Effector memory CD4-positive, alpha-beta T cell (primary cell): ENCODE measurements around the gene RPS6KA3.

Experiments
- DNase-seq, 3 donors: peaks; one replicate each; pipeline ENCODE4 v3.0.0-alpha.2; 2020
- H3K27ac ChIP-seq: 2 replicates; pipeline ENCODE4 v1.7.0; 2013; ENCODE audit warnings: mild to moderate bottlenecking, low read length, moderate library complexity; ENCODE audit not compliant: insufficient read depth, poor library complexity, severe bottlenecking
- H3K27me3 ChIP-seq: replicated peaks from 2 replicates; pipeline ENCODE4 v1.7.0; 2013; ENCODE audit warnings: mild to moderate bottlenecking, low read length; ENCODE audit not compliant: insufficient read depth, control insufficient read depth, poor library complexity, severe bottlenecking
- H3K36me3 ChIP-seq: 2 replicates; pipeline ENCODE4 v1.7.0; 2013; ENCODE audit warnings: mild to moderate bottlenecking, low read length, moderate library complexity; ENCODE audit not compliant: control insufficient read depth, insufficient read depth
- H3K4me1 ChIP-seq: 2 replicates; pipeline ENCODE4 v1.7.0; 2013; ENCODE audit warnings: low read length, mild to moderate bottlenecking; ENCODE audit not compliant: control insufficient read depth, insufficient read depth, poor library complexity, severe bottlenecking
- H3K4me3 ChIP-seq: 2 replicates; pipeline ENCODE4 v1.7.0; 2013; ENCODE audit warnings: low read length, low read depth, mild to moderate bottlenecking; ENCODE audit not compliant: insufficient read depth, poor library complexity, severe bottlenecking
- H3K9me3 ChIP-seq: 2 replicates; pipeline ENCODE4 v1.7.0; 2013; ENCODE audit warnings: mild to moderate bottlenecking, low read length, moderate library complexity; ENCODE audit not compliant: control insufficient read depth
- total RNA-seq, 3 donors: gene quantifications; one replicate each; lab custom pipeline; 2026; lab: John Stamatoyannopoulos, UW

Gene RPS6KA3
- 281 to 361 (median 320) reads per million in 3 donors for total RNA-seq

GRCh38 chrX:20266810-20267606 is at the start of gene RPS6KA3:
Gene RPS6KA3, minus strand, starts transcription at chrX:20266909. Its CDS starts 277 bp downstream, at chrX:20266632.
- no peaks in the 10 kb centered on the region for H3K36me3 ChIP-seq
- H3K4me1 ChIP-seq, result no peaks in the 10 kb centered on the region
- no peaks in the 10 kb centered on the region for H3K9me3 ChIP-seq
- H3K4me3 ChIP-seq, result peak within 1 kb of the TSS; percentile 84
- H3K27ac ChIP-seq, result peak within 1 kb of the TSS; percentile 88
- H3K27me3 ChIP-seq, result no peaks in the 10 kb centered on the region
- peak; percentile 84 to 90 (median 89) for DNase-seq

- Histone ChIP-seq H3K36me3 (no peaks in the 10 kb centered on the region), H3K27ac (no peak overlapping the region), H3K4me3 (no peak overlapping the region), H3K27me3 (no peaks in the 10 kb centered on the region), H3K4me1 (no peaks in the 10 kb centered on the region), H3K9me3 (no peaks in the 10 kb centered on the region)
- no peak for DNase-seq
These were observed 48.4 kb upstream of the RPS6KA3 start for GRCh38 chrX:20315140-20315539.

GRCh38 chrX:20313899-20314298 is 47.2 kb upstream of the RPS6KA3 start:
- no peaks in the 10 kb centered on the region for H3K4me1 ChIP-seq
- DNase-seq, result no peak

DNA sequence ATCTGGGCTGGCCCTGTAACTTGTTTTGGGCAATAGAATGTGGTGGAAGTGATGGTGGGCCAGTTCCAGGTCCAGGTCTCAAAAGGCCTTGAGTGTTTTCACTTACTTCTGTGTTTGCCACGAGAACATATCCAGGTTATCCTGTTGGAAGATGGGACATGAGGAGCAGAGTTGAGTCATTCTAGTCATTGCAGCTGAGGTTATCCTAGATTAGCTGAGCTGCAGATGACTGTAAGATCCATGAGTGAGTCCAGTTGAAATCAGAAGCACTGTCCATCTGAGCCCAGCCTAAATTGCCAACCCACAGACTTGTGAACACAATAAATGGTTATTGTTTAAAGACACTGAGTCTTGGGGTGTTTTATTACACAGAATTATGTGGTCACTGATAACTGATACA is 45.3 kb upstream of the RPS6KA3 start:
- Histone ChIP-seq H3K36me3 (no peaks in the 10 kb centered on the region), H3K27ac (no peak overlapping the region), H3K4me3 (no peak overlapping the region), H3K9me3 (no peaks in the 10 kb centered on the region), H3K4me1 (no peaks in the 10 kb centered on the region), H3K27me3 (no peaks in the 10 kb centered on the region)
- no peak for DNase-seq

More at GRCh38 chrX:20313899-20314298, 47.2 kb upstream of the RPS6KA3 start:
- H3K27ac ChIP-seq, result no peak overlapping the region
- no peaks in the 10 kb centered on the region for H3K36me3 ChIP-seq
- H3K4me3 ChIP-seq, result no peak overlapping the region
- H3K9me3 ChIP-seq, result no peaks in the 10 kb centered on the region
- H3K27me3 ChIP-seq, result no peaks in the 10 kb centered on the region

DNA sequence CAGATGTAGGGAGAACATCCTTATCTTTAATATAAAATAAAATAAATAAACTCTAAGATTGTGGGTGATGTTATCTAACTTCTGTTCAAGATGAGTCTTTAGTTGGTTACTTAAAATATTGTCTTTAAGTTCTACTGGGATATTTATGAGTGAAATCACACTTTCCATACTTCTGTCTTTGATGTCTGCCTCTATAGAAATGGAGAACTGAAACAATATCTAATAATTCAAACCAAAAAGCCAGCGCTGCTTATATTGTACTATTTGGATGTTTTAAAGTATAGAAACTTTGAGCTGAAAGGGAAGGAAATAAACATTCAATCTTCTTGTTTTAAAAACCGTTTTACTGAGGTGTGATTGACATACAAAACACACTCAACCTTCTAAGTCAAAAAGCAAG is 44.8 kb upstream of the RPS6KA3 start:
- H3K36me3 ChIP-seq, result no peaks in the 10 kb centered on the region
- no peak overlapping the region for H3K4me3 ChIP-seq
- no peak for DNase-seq
- H3K4me1 ChIP-seq, result no peaks in the 10 kb centered on the region
- H3K9me3 ChIP-seq, result no peaks in the 10 kb centered on the region
- H3K27me3 ChIP-seq, result no peaks in the 10 kb centered on the region
- no peak overlapping the region for H3K27ac ChIP-seq

GRCh38 chrX:20309806-20310205 is 43.1 kb upstream of the RPS6KA3 start:
- no peak for DNase-seq
- Histone ChIP-seq H3K9me3 (no peaks in the 10 kb centered on the region), H3K36me3 (no peaks in the 10 kb centered on the region), H3K27me3 (no peaks in the 10 kb centered on the region), H3K27ac (no peak overlapping the region), H3K4me1 (no peaks in the 10 kb centered on the region), H3K4me3 (no peak overlapping the region)

DNA sequence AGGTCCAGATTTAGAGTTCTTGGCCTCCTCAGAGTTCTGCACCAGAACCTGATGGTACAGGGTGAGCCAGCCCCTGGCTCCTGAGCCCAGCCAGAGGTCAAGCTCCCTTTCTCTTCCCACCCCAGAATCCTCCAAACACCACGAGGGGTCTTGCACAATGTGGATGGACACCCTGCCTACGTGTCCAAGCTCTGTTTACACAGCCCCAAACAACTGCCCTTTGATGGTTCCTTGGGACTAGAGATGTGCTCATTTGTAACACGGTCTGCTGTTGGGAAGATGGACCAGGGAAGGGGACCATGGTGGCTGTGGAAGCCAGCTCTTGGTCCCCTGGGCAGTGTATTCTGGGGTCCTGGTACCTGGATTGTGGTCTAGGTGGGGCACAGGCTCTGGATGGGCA is 40.0 kb upstream of the RPS6KA3 start:
- H3K27ac ChIP-seq, result no peak overlapping the region
- H3K36me3 ChIP-seq, result no peaks in the 10 kb centered on the region
- DNase-seq, result no peak
- H3K4me1 ChIP-seq, result no peaks in the 10 kb centered on the region
- no peaks in the 10 kb centered on the region for H3K27me3 ChIP-seq
- no peaks in the 10 kb centered on the region for H3K9me3 ChIP-seq
- no peak overlapping the region for H3K4me3 ChIP-seq

- Histone ChIP-seq H3K27me3 (no peaks in the 10 kb centered on the region), H3K9me3 (no peaks in the 10 kb centered on the region), H3K27ac (no peak overlapping the region), H3K4me3 (no peak overlapping the region), H3K4me1 (no peaks in the 10 kb centered on the region), H3K36me3 (no peaks in the 10 kb centered on the region)
- no peak for DNase-seq
These were observed 34.1 kb upstream of the RPS6KA3 start for GRCh38 chrX:20300822-20301221.

- H3K4me3 ChIP-seq, result no peak overlapping the region
- no peaks in the 10 kb centered on the region for H3K4me1 ChIP-seq
- no peak for DNase-seq
- no peaks in the 10 kb centered on the region for H3K27me3 ChIP-seq
- H3K27ac ChIP-seq, result no peak overlapping the region
- no peaks in the 10 kb centered on the region for H3K36me3 ChIP-seq
- no peaks in the 10 kb centered on the region for H3K9me3 ChIP-seq
These were observed 28.2 kb upstream of the RPS6KA3 start for GRCh38 chrX:20294957-20295356.

DNA sequence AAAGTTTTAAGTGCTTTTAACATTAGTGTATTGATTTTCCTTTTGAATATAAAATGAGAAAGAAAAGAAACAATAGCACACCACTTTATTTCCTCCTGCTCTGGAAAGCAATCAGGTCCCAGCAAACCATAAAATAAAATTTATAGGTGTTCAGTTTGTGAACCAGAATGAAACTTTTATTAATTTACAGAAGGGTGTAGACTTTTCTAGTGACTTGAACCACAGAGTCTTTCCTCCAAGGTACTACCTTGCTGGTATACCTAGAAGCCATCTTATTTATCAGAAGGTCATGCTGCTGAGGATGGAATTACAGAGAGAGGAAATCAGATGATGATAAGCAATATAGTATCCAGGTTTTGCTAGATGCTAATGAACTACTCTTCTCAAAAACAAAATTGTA is 27.6 kb upstream of the RPS6KA3 start:
- Histone ChIP-seq H3K36me3 (no peaks in the 10 kb centered on the region), H3K4me1 (no peaks in the 10 kb centered on the region), H3K9me3 (no peaks in the 10 kb centered on the region), H3K27me3 (no peaks in the 10 kb centered on the region), H3K4me3 (no peak overlapping the region), H3K27ac (no peak overlapping the region)
- DNase-seq, result no peak
